Left forelimb (tissue), 1 donor: ENCODE results near the gene LYL1.

Experiments
- DNase-seq: peaks from one replicate; pipeline ENCODE4 v3.0.0-alpha.2; 2018; ENCODE audit warnings: low spot score

LYL1 gene

DNA sequence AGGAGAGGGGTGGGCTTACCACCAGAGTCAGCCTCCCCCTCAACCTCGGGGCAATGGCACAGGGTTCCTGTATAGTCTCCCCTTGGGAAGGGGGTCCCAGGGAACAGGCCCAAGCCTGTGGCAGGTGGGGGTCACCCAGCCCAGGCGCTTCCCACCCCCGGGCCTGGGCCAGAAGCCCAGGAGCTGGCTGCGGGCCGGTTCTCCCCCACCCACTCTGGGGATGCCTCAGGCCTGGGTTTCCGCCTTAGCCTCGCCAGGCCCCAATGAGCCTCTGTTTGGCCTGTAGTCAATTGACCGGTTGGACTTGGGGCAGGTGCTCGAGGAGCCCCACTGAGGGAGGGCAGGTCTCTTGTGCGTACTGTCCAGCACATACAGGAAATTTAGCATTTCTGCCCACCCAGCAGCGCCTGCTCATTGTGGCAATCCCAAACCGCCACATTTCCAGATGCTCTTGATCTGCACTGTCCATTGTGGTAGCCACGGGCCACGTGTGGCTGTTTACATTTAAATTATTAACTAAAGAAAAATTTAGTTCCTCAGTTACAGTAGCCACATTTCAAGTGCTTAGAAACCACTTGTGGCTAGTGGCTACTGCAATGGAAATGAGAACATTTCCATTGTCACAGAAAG lies 9.9 kb downstream of the LYL1 start:
- DNase-seq, result no peak

DNA sequence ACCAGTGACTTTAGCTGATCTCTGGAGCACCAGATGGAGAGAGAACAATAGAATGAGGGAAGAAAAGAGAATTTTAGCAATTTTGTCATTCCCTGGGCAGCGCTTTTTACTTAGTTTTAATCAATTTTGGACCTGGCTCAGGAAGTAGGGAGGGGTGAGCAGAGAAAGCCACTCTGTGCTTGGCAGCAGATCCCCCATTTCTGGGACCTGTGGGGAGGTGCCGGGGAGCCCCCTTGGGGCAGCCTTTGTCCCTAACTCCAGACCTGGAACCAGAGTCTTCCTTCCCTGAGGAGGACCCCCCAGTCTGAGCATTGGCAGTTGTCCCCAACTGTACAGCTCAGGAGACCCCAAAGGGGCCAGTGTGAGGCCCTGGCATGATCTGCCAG lies 10.5 kb downstream of the LYL1 start:
- DNase-seq, result no peak

DNA sequence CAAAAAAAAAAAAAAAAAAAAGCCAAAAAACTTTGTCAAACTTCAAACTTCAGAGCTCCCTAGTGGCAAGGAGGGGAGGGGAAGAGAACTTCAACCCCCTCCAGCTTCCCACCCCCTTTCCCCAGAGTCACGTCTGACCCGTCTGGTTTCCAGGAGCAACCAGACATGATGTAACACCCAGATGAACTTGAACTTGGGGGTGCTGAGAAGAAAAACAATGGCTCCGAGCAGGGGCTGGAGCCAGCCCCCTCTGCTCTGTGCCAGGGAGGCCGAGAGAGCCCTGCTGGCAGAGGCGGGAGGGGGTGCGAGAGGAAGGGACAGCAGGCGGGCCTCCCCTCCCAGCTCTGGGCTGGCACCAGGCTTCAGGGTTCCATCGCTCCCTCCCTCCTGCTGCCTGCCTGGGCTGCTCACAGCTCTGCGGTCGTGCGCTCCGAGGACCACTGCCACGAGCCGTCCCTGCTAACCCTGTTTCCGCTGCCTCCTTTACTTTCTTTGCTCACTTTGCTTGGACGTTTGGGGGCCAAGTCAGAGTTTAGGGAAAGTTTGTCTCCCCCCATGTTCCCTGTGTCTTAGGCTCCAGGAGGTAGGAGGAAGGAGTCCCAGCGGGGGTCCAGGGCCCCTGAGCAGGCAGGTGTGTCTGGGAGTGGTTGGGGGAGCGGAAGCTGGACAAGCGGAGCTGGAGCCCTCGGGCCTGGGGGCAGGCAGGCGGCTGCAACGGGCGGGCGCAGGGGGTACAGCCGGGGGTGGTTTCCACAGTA lies 11.1 kb downstream of the LYL1 start:
- DNase-seq, result peak; percentile 86

DNA sequence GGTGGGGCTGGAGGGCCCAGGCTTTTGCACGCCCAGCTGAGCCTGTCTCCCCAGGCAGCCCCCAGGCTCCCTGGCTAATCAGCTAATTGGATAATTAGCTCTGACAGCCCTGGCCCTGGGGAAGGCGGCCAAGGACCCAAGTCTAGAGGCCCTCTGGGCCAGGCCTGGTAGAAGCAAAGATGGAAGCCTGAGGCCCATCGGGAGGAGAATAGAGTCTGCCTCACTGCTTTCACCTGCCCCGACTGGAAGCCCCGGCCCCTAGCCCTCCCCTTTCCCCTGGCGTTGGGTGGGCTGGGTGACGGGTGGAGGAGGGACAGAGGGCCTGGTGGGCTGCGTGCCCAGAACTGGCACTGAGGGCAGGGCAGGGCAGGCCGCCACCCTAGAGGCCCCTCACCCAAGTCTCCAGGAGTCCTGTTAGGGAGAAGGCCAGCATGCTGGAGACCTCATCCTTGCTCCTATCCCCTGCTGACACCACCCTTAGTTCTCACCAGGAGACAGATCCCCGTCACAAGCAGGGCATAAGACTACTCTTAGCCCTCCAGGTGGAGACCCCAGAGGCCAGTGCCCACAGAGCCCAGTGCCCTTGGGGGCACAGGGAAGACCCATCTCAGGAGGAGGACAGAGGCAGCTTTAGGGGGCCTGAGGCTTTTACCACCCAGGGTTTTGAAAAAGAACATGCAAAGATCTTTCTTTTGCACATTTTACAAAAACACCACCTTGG lies 12.0 kb downstream of the LYL1 start:
- no peak for DNase-seq

DNA sequence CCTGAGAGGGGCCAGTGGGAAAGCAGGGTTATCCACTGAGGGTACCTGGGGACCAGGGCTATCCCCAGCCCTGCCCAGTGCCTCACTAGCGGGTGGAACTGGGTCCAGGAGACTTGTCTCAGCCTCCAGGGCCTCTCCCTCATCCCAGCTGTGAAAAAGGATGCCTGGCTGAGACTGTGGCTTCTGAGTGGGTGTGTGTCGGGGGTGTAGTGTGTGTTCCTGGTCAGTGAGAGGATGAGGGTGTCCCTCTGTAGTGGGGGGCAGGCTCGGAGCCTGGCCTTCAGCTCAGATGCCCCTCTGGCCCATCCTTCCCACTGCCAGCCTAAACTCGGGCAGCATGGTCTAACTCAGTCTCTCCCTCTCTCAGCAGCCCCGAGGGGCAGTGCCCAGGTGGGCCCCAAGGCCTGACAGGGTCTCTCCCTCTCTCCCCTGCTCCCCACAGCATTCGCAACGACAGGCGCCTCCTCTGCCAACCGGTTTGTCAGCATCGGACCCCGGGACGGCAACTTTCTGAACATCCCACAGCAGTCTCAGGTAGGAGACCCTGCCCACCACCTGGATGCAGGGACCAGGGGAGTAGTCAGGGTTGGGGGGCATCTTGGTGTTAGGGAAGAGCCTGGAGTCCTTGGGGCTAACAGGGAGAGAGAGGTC lies 12.7 kb downstream of the LYL1 start:
- no peak for DNase-seq

DNA sequence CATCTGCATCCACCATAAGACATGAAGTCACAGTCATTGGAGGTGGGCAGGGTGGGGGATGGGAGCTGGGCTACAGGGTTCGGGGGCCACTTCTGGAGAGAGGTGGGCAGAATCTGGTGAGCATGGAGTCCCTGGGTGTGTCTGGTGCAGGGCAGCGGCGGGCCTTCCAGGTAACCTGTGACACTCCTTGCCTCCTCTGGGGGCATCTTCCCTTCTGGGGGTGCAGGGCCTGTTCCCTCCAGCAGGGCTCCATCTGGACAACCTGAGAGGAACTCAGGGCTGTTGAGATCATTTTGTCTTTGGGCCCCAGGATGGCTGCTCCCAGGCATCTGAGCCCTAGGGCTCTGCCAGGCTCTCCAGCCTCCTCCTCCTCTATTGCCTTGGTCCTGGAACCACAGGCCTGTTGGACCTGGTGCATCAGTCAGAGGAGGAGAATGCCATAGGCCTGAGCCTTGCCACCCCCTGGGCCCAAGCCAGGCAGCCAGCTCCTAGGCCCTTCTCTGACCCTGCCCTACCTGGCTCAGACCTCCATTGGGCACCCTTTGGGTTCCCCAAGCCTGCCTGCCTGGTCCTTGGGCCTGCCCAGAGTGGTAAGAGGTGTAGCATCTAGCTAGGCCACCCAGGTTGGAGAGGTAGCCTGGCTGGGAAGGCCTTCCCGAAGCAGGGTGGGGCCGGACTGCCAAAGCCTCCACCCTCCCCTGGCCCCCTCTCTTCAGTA lies 13.4 kb downstream of the LYL1 start:
- DNase-seq, result no peak

DNA sequence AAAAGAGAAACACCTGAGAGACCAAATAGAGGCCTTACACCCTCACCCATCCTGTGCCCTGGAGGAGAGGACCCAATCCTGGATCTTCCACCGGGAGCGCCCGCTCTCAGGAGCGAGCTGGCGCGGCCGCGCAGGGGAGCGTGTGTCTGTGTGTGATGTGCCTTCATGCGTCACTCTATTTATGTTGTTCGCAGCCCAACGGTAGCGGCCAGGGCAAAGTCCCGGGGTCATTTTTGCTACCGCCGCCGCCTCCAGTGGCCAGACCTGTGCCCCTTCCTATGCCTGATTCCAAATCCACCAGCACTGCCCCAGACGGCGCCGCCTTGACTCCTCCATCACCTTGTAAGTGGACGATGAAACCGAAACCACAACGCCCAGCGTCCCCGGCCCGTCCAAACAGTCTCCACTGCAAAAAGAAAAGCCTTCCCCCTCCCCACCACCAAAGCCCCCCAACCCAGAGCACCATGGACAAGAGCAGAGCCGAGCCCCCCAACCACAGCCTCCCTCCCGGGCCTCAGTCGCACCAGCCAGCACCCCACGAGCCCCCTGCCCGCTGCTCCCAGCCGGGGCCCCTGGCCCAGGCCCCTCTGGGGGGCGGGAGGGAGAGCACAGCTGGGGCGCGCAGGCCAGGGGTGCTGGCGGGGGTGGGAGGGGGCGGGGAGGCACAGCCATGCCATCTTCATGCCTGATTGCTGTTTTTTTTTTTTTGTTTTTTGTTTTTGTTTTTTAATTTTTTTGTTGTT lies 14.7 kb downstream of the LYL1 start:
- DNase-seq, result no peak

DNA sequence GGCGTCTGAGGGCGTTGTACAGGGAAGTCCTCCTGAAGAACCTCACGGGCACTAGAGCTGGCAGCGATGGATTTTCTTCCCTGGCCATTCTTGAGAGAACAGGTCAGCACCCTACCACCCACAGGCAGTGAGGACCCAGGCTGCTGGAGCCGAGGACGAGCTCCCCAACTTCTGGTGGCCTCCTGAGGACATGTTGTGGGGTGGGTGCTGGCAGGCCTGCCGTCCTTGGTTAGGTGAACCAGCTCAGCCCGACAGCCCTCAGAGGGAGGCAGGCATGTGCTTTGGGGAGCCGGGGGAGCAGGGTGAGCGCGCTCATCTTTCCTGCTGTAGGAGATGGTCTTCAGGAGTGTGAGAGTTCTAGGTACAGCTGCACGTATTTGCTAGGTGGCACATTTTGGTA lies 15.4 kb downstream of the LYL1 start:
- no peak for DNase-seq

DNA sequence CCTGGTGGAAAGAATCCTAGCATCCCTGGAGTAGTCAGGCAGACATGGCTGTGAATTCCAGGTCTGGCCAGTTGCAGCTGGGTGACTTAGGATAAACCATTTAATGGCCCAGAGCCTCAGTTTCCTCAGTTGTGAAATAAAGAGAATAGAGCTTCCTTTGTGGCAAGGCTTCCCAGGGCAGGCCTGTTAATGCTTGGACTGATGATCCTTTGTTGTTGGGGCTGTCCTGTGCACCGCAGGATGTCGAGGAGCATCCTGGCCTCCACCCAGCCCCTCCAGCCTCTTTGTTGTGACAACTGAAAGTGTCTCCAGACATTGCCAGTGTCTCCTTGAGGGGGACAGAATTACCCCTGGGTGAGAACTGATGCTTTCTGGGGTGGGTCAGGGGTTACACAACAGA lies 16.3 kb downstream of the LYL1 start:
- no peak for DNase-seq

DNA sequence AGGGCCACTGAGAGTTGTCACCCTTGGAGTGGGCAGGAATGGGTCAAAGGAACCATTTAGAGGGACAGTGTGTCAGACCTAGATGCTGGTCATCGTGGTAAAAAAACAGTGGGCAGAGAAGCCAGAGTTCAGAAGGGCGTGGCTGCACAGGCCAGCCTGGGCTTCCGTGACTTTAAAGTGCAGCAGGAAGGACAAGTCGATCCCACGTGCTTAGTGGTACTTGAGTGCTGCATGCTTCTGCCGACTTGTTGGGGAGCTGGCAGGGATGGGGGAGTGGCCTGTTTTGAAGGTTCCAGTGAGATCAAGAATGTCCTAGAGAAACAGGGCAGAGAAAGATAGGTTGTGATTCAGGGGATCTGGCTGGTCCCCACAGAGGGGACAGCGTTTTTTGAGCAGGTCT lies 17.0 kb downstream of the LYL1 start:
- no peak for DNase-seq

DNA sequence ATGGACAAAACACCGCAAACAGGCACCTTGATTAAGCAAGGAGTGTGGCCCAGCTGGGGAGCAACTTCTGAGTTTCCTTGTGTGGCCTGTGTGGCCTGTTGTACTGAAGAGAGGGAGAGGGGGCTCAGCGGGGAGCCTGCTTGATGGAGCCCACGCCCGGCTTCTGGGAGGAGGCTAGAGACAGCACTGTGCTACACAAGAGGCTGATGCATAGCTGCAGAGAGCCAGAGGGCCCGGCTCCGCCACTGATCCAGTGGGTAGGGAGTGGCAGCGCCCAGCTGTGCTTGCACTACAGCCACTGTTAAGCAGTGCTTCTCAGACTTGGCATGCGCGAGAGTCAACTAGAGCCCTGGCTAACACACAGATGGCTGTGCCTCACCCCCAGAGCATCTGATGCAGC lies 19.0 kb downstream of the LYL1 start:
- no peak for DNase-seq

DNA sequence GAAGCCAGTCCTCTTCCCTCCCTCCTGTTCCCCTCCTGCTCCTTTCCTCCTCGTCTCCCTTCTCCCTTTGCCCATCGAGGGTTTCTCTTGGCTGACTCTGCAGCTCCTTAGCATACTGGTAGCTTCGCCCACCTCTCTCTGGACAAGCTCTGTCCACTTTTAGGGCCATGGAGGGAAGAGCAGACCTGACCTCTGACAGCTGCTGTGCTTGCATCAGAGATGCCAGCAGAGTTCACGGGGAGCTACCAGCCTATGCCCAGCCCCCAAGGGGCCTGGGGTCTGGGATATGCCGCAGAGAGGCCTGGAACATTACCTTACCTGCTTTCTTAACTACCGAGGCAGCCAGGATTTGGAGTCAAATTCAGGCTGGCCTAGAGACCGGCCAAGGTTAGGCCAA lies 19.7 kb downstream of the LYL1 start:
- DNase-seq, result no peak

DNA sequence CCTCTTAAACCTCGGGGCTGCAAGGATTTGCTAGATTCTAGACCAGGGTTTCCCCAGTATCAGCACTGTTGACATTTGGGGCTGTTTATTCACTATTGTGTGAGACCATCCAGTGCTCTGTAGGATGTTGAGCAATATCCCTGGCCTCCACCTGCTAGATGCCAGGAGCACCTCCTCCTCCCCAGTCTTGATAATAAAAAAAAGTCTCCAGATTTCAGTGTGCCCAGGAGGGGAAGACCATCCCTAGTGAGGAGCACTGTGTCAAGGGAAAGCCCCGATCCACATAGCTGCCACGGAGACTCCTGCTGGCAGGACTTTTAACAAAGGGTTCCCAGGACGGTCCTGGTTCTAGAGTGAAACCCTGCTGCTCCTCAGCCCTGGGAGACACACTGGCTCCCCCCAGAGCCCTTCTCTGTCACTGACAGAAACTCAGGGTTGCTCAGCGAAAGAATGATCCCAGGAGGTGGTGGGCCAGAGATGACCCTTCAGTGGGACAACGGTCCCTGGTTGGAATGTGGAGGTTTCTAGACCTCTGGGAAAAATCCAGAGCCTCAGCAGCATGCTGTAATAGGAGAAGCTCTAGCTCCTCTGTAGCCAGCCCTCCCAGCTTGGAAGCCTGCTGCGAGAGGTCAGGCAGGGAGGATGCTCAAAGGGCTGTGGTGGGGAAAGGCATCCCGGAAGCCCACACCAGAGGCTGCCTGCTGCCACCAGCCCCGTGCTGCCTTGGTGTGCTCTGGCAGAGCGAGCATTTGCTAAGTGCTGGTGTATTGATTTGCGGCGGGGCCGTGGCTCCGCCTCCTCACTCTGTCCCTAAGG lies 20.3 kb downstream of the LYL1 start:
- no peak for DNase-seq

DNA sequence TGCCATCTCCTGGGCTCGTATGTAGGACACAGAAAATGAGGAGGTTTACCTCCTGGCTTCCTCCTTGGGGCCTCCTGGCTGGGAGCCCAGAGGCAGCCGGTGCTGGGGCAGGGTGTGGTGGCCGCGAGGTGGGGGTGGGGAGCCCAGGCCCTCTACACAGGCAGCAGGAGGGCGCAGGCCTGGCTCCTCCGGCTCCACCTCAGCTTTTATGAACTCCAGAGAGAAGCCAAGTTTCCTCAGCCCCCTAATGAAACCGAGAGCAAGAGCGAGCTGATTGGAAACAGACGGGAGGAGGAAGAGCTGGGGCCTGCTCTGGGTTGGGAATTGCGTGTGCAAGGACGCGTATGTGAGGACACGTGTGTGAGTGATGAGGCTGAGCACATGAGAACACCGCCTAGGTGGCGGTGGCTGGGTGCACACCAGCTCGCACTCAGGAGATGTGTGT lies 23.1 kb downstream of the LYL1 start:
- no peak for DNase-seq

DNA sequence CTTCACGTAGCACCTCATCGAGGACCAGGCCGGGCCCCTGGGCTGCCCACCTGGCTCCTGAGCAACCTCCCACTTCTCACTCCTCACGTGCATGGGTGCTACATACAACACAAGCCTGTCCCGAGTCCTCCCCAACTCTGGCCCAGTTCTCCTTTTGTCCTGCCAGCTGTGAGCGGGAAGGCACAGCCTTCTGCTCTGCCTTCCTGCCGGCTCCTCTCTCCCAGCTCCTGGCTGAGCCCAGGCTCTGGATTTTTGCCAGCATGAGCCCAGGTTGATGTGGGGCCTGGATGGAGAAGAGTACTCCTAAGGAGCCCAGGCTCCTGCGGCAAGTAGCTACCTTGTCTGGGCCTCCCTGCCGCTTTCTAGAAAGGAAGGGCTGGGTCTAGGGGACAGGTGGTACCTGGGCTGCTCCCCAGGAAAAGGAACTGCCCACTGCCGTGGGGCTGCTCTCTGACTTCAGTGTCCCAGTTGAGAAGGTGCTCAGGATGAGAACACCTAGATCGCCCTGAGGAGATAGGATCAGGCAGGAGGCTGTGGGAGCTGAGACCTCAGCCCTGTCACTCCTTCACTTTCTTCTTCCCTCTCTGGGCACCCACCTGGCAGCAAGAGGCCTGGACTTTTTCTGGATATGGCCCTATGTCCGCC lies 23.6 kb downstream of the LYL1 start:
- DNase-seq, result no peak

DNA sequence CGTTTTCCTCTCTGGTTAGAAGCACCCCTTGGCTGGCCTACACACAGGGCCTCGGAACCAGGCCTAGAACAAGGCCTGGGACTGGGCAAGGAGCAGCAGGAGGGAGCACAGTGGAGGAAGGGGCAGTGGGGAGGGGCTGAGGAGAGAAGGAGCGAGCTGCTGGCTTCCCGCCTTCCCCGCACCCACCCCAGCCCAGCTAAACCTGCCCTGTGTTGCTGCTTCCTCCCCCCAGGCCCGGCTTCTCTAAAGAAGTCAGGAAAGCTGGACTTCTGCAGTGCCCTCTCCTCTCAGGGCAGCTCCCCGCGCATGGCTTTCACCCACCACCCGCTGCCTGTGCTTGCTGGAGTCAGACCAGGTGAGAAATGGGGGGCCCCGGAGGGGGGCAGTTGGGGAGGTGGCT lies 24.3 kb downstream of the LYL1 start:
- DNase-seq, result no peak

DNA sequence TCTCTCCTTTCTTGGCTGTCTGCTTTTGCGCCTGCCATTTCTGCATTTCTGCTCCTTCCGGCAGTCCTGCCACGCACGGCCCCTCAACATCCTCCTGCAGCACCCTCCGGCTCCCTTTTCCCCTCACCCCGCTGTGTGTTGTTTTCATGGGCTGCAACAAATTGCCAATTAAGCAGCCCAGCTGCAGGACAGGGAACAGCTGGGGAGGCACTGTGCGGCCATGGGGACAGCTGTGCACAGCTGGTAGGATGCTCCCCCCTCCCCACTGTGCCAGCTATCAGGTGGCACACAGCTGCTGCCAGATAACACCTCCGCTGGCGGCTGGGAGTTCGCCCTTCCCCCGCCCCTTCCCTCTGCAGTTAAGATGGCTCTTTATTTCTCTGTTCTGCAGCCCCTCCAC lies 25.4 kb downstream of the LYL1 start:
- no peak for DNase-seq

DNA sequence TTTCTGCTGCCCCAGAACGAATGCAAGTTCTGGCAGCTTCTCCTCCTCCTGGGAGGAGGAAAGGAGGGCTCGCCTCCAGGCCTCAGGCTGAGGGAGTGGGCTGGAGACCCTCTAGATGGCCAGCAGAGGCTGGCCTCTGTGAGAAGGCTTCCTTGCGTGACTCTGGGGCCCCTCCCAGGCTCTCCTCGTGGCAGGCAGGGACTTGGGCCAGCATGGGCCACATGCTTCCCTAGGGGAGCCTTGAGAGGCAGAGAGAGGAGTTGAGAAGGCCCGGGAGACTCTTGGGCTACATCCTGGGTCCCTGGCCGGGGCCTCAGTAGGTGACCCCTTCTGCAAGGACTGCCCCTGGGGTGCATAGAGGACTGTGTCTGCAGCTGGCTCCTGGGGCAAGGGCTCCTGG lies 25.9 kb downstream of the LYL1 start:
- DNase-seq, result no peak

DNA sequence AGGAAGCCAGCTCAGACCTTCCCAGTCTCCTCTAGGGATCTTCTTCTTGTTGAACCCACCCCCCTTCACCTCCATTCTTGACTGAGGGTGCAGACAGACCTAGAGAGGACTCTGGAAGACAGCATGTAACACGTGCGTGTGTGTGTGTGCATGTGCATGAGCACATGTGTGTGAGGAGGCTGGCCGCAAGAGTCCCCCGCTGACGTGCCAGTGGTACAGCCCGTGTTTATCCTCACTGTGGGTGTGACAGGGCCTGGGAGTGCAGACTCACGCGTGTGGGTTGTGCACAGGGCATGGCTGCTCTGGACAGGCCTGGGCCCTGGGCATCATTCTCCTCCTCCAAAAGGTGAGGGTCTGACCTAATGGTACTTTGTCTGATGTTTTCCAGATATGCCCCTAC lies 26.3 kb downstream of the LYL1 start:
- DNase-seq, result no peak

DNA sequence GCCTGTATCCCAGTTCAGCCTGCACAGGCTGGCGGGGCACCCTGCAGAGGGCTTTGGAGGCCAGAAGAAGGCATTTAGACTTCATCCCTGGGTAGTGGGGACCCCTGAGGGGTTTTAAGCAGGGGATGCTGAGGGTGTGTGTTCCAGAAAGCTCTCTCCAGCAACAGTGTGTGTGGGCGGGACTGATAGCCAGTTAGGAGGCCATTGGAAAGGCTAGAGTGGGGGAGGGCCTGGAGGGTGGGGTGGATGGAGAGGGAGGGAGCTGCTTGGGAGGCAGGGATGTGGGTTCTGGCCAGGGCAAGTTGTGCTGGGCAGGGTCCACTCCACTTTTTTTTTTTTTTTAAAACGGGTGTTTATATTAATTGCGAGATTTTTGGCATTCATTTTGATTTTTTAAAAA lies 28.3 kb downstream of the LYL1 start:
- DNase-seq, result no peak
